Lung (tissue), 16 donors: ENCODE results near the gene ATG2B. TPM values are rescaled to one million over a fixed set of nuclear protein-coding genes. Genes with fewer than 3 reads are reported as not detected.
A peak's percentile ranks its signal among the peaks of the same experiment; 100 is the strongest.

ENCODE experiments used
- ATAC-seq: fragments of 200-7000 bp; cut with Tn5 transposase; one replicate; pipeline ENCODE4 v1.9.1; 2020; ENCODE audit warnings: moderate number of reproducible peaks; ENCODE audit not compliant: insufficient read depth, low FRiP score
- DNase-seq, 3 donors: peaks; one replicate each; pipeline ENCODE4 v3.0.0-alpha.2; 2013 to 2017
- H3K27ac ChIP-seq, 2 donors: one replicate each; pipeline ENCODE4 v1.5.1; 2013; ENCODE audit warnings: mild to moderate bottlenecking in 2 of 2, moderate library complexity in 2 of 2, control low read depth in 1 of 2, inconsistent platforms in 1 of 2, low read depth in 1 of 2, low read length in 1 of 2
- H3K27me3 ChIP-seq, 3 donors: one replicate each; pipeline ENCODE4 v1.5.1; 2013; ENCODE audit warnings: low read length in 2 of 3; ENCODE audit not compliant: control insufficient read depth in 3 of 3, insufficient read depth in 3 of 3
- H3K36me3 ChIP-seq, 4 donors: one replicate each; pipeline ENCODE4 v1.5.1; 2013; ENCODE audit warnings: low read length in 4 of 4, mild to moderate bottlenecking in 1 of 4, moderate library complexity in 1 of 4; ENCODE audit not compliant: control insufficient read depth in 4 of 4, insufficient read depth in 4 of 4
- H3K4me1 ChIP-seq, 5 donors: one replicate each; pipeline ENCODE4 v1.5.1; 2013; ENCODE audit warnings: low read length in 5 of 5, mild to moderate bottlenecking in 2 of 5, moderate library complexity in 1 of 5; ENCODE audit not compliant: control insufficient read depth in 5 of 5, insufficient read depth in 5 of 5
- H3K4me3 ChIP-seq: one replicate; pipeline ENCODE4 v1.5.1; 2013; ENCODE audit warnings: mild to moderate bottlenecking, control low read depth, moderate library complexity
- H3K9ac ChIP-seq, 2 donors: one replicate each; pipeline ENCODE4 v1.5.1; 2013; ENCODE audit warnings: low read length in 2 of 2, control low read depth in 1 of 2; ENCODE audit not compliant: insufficient read depth in 1 of 2
- H3K9me3 ChIP-seq, 4 donors: one replicate each; pipeline ENCODE4 v1.5.1; 2013; ENCODE audit warnings: low read length in 3 of 4, mild to moderate bottlenecking in 1 of 4, moderate library complexity in 1 of 4; ENCODE audit not compliant: control insufficient read depth in 4 of 4, insufficient read depth in 3 of 4
- CTCF ChIP-seq: IDR thresholded peaks from 2 replicates; pipeline ENCODE4 v1.5.1; 2012; ENCODE audit warnings: mild to moderate bottlenecking; ENCODE audit errors: control extremely low read depth, extremely low read depth
- WGBS, 2 donors: extraction: QIAGEN DNeasy Blood & Tissue Kit; methylation state at CpG; one replicate each; pipeline ENCODE4 v1.1.7; 2013; 5-methylcytosine and 5-hydroxymethylcytosine counted together
- long read RNA-seq, 5 donors: transcript quantifications; one replicate each; lab custom pipeline, GENCODE V29; 2026
- polyA plus RNA-seq, 2 donors: library from polyadenylated mRNA; stranded (reverse); fragments of 200-250 nt; gene quantifications; one replicate each; pipeline ENCODE4 v1.2.1, GENCODE V29; 2013
- total RNA-seq, 2 donors: library from RNA; depleted of rRNA in 1 of 2; stranded (reverse); fragments of >200 nt in 1 of 2; gene quantifications; one replicate each; pipeline ENCODE4 v1.2.1, GENCODE V29; 2014 to 2021
- donor health status: control.
- donor health status: control.
- donor health status: Bipolar disorder and iron deficiency.
- donor health status: healthy.
- donor health status: DM: yes; HTN: yes; CAD: no.

Gene ATG2B
- total RNA-seq (10 to 100 TPM; 21.7 to 64.3 TPM), polyA plus RNA-seq (1 to 10 TPM; 3.6 to 4.8 TPM)
- long read RNA-seq, donor 1, result 0 reads
- long read RNA-seq, donor 2, result 0 reads
- long read RNA-seq, donor 3, result 0 reads
- long read RNA-seq, donor 4, result 0 reads
- long read RNA-seq, donor 5, result 0 reads

GRCh38 chr14:96362965-96363750, at the start of gene ATG2B, which contains the start of gene GSKIP:
TSS of gene ATG2B (minus strand) at chr14:96363341. CDS start at chr14:96362976, 365 bp downstream.
TSS of gene GSKIP (plus strand) at chr14:96363526. CDS start at chr14:96382248, 18,722 bp downstream.
- H3K4me3 ChIP-seq, result peak within 1 kb of the TSS; percentile 98
- H3K9ac ChIP-seq, result peak within 1 kb of the TSS; percentile 80 to 84
- ATAC-seq, result peak; percentile 94
- peaks cover 3 to 21% (median 9%) of the 10 kb centered on the region in 5 donors for H3K4me1 ChIP-seq
- H3K9me3 ChIP-seq, result no peaks in the 10 kb centered on the region
- H3K27me3 ChIP-seq, result no peaks in the 10 kb centered on the region
- 0 to 1% methylated on average over 59 to 92 of the region's 92 CpGs for WGBS, 2 donors
- H3K27ac ChIP-seq, result peak within 1 kb of the TSS; percentile 93 to 97
- peaks cover 0 to 3% (median 0%) of the 10 kb centered on the region in 4 donors for H3K36me3 ChIP-seq
- no peak for TF ChIP-seq CTCF
- peak; percentile 96 to 97 (median 96) for DNase-seq

GRCh38 chr14:96410119-96410518, 47.0 kb upstream of the ATG2B start:
- Histone ChIP-seq H3K36me3 (no peaks in the 10 kb centered on the region), H3K9me3 (no peaks in the 10 kb centered on the region), H3K27me3 (no peaks in the 10 kb centered on the region), H3K27ac (no peak overlapping the region), H3K9ac (no peak overlapping the region), H3K4me3 (no peak overlapping the region), H3K4me1 (no peaks in the 10 kb centered on the region)
- WGBS, 2 donors, result 88 to 93% methylated on average over 4 of the region's 4 CpGs
- DNase-seq, result no peak
- ATAC-seq, result no peak
- no peak for TF ChIP-seq CTCF

GRCh38 chr14:96409701-96410100, 46.6 kb upstream of the ATG2B start:
- no peak for ATAC-seq
- H3K4me3 ChIP-seq, result no peak overlapping the region
- no peaks in the 10 kb centered on the region for H3K9me3 ChIP-seq
- no peaks in the 10 kb centered on the region for H3K27me3 ChIP-seq
- 87 to 96% methylated on average over 9 of the region's 9 CpGs for WGBS, 2 donors
- DNase-seq, result no peak
- no peaks in the 10 kb centered on the region for H3K4me1 ChIP-seq
- no peak overlapping the region for H3K27ac ChIP-seq
- no peaks in the 10 kb centered on the region for H3K36me3 ChIP-seq
- no peak for TF ChIP-seq CTCF
- H3K9ac ChIP-seq, result no peak overlapping the region
